H1 (cell line): Measurements from ENCODE around the gene CACNA1C.

Source experiments
- EP300 ChIP-seq, 2 experiments: IDR thresholded peaks; 1 replicate in 1 of 2; 2 replicates in 1 of 2; pipeline ENCODE4 v1.6.1; 2011 to 2012; ENCODE audit warnings: low read depth in 2 of 2, low read length in 2 of 2, mild to moderate bottlenecking in 2 of 2, borderline replicate concordance in 1 of 2, inconsistent platforms in 1 of 2, moderate library complexity in 1 of 2
- JUND ChIP-seq: IDR thresholded peaks from 2 replicates; pipeline ENCODE4 v1.6.1; 2011; ENCODE audit warnings: mild to moderate bottlenecking, improper control_type of control experiment, low read length
- MAFK ChIP-seq: IDR thresholded peaks from 2 replicates; pipeline ENCODE4 v1.6.1; 2012; ENCODE audit warnings: low read depth, mild to moderate bottlenecking, improper control_type of control experiment, low read length
- POLR2A ChIP-seq, 2 experiments: IDR thresholded peaks; 1 replicate in 1 of 2; 2 replicates in 1 of 2; pipeline ENCODE4 v1.6.1; 2011; ENCODE audit warnings: low read depth in 2 of 2, low read length in 2 of 2, mild to moderate bottlenecking in 2 of 2; ENCODE audit errors: control extremely low read depth in 1 of 2
- POLR2AphosphoS5 ChIP-seq: IDR thresholded peaks from 2 replicates; pipeline ENCODE4 v1.6.1; 2011; ENCODE audit warnings: low read depth, low read length
- RAD21 ChIP-seq, 2 experiments: IDR thresholded peaks in 1 of 2; conservative IDR thresholded peaks in 1 of 2; 2 replicates each; pipeline ENCODE4 v1.6.1; 2011; ENCODE audit warnings: low read depth in 2 of 2, low read length in 2 of 2, improper control_type of control experiment in 1 of 2, inconsistent platforms in 1 of 2, mild to moderate bottlenecking in 1 of 2, moderate library complexity in 1 of 2
- RNF2 ChIP-seq: fragments of 200-900, 300-1000 bp; sonication (generic); IDR thresholded peaks from 2 replicates; pipeline ENCODE4 v1.7.1; 2016; ENCODE audit warnings: borderline replicate concordance, low read depth, mild to moderate bottlenecking, antibody characterized with exemption, low read length; ENCODE audit not compliant: poor library complexity, severe bottlenecking; ENCODE audit errors: missing control alignments
- TAF1 ChIP-seq: IDR thresholded peaks from 2 replicates; pipeline ENCODE4 v1.6.1; 2011; ENCODE audit warnings: mild to moderate bottlenecking, low read depth, low read length
- YY1 ChIP-seq: IDR thresholded peaks from 2 replicates; pipeline ENCODE4 v1.6.1; 2011; ENCODE audit warnings: low read depth, mild to moderate bottlenecking, low read length
- TF ChIP-seq, protein P1 (sequence below), 3 experiments: IDR thresholded peaks; 1 replicate in 2 of 3; 2 replicates in 1 of 3; pipeline versions ENCODE4 v1.5.1 to v1.6.1; 2011; ENCODE audit warnings: low read length in 3 of 3, mild to moderate bottlenecking in 3 of 3, inconsistent platforms in 2 of 3, low read depth in 1 of 3, moderate library complexity in 1 of 3; ENCODE audit not compliant: insufficient read depth in 1 of 3; ENCODE audit errors: control extremely low read depth in 1 of 3
- TF ChIP-seq, protein P2 (sequence below): IDR thresholded peaks from 2 replicates; pipeline ENCODE4 v1.6.1; 2011; ENCODE audit warnings: low read depth, mild to moderate bottlenecking, low read length; ENCODE audit not compliant: insufficient read depth

DNA sequence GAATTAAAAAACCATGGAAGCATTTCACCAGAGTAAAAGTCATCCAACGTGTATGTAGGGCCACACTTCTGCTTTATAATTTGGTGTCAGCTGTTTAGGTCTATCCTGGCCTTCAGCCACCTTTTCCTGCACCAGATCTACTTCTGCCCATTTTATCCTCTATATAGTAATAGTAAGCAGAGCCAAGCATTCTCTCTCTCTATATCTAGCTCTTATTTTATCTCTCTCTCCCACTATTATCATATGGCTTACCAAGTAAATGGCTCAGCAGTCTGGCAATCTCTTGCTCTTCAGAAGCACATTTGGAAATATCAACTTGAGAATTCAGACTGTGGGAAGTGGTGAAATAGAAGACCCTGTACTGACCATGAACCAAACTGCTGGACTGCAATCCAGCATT, 657.9 kb downstream of the CACNA1C start:
- no peak for TF ChIP-seq RNF2
- no peak for TF ChIP-seq EP300 (IDR thresholded peaks at IDR 0.05; ENCODE audit: borderline replicate concordance in 1 of 2, low read depth in 2 of 2, low read length in 2 of 2)
- TF ChIP-seq JUND: no peak
- TF ChIP-seq, protein P1, sequence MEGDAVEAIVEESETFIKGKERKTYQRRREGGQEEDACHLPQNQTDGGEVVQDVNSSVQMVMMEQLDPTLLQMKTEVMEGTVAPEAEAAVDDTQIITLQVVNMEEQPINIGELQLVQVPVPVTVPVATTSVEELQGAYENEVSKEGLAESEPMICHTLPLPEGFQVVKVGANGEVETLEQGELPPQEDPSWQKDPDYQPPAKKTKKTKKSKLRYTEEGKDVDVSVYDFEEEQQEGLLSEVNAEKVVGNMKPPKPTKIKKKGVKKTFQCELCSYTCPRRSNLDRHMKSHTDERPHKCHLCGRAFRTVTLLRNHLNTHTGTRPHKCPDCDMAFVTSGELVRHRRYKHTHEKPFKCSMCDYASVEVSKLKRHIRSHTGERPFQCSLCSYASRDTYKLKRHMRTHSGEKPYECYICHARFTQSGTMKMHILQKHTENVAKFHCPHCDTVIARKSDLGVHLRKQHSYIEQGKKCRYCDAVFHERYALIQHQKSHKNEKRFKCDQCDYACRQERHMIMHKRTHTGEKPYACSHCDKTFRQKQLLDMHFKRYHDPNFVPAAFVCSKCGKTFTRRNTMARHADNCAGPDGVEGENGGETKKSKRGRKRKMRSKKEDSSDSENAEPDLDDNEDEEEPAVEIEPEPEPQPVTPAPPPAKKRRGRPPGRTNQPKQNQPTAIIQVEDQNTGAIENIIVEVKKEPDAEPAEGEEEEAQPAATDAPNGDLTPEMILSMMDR (IDR thresholded peaks at IDR 0.05; ENCODE audit: control extremely low read depth in 1 of 3, insufficient read depth in 1 of 3, low read depth in 1 of 3, low read length in 3 of 3): no peak
- TF ChIP-seq POLR2A (IDR thresholded peaks at IDR 0.05; ENCODE audit: control extremely low read depth in 1 of 2, low read depth in 2 of 2, low read length in 2 of 2): no peak
- no peak for TF ChIP-seq YY1
- TF ChIP-seq, protein P2, sequence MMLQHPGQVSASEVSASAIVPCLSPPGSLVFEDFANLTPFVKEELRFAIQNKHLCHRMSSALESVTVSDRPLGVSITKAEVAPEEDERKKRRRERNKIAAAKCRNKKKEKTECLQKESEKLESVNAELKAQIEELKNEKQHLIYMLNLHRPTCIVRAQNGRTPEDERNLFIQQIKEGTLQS: no peak
- no peak for TF ChIP-seq MAFK
- TF ChIP-seq POLR2AphosphoS5: no peak
- TF ChIP-seq RAD21 (IDR thresholded peaks at IDR 0.05 in 1 of 2, conservative IDR thresholded peaks at IDR 0.05 in 1 of 2; ENCODE audit: low read depth in 2 of 2, low read length in 2 of 2): no peak
- TF ChIP-seq TAF1: no peak
